Heart right ventricle (tissue), 16 donors: ENCODE results near the gene KCNA10. TPM values are rescaled to one million over a fixed set of nuclear protein-coding genes. Genes with fewer than 3 reads are reported as not detected.

Experiments
- ATAC-seq, 8 donors: fragments of 200-7000 bp; cut with Tn5 transposase; one replicate each; pipeline ENCODE4 v1.9.1; 2020; ENCODE audit warnings: mild to moderate bottlenecking in 8 of 8, moderate library complexity in 8 of 8, moderate number of reproducible peaks in 1 of 8
- DNase-seq, 2 donors: peaks; one replicate each; pipeline ENCODE4 v3.0.0-alpha.2; 2020
- H3K27ac ChIP-seq, 10 donors: fragments of 200-600 bp; sonication (generic) in 2 of 10; one replicate each; pipeline versions ENCODE4 v1.5.0 to v1.8.0; 2020 to 2022; ENCODE audit warnings: mild to moderate bottlenecking in 3 of 10
- H3K27me3 ChIP-seq, 7 donors: fragments of 200-600 bp; one replicate each; pipeline ENCODE4 v1.8.0; 2021 to 2022; ENCODE audit warnings: mild to moderate bottlenecking in 2 of 7
- H3K36me3 ChIP-seq, 9 donors: fragments of 200-600 bp; sonication (generic) in 1 of 9; one replicate each; pipeline versions ENCODE4 v1.5.0 to v1.8.0; 2020 to 2022; ENCODE audit warnings: mild to moderate bottlenecking in 2 of 9
- H3K4me1 ChIP-seq, 9 donors: fragments of 200-600 bp; sonication (generic) in 1 of 9; one replicate each; pipeline versions ENCODE4 v1.5.0 to v1.8.0; 2020 to 2022; ENCODE audit warnings: mild to moderate bottlenecking in 4 of 9
- H3K4me3 ChIP-seq, 10 donors: fragments of 200-600 bp; sonication (generic) in 2 of 10; one replicate each; pipeline versions ENCODE4 v1.5.0 to v1.8.0; 2020 to 2022; ENCODE audit warnings: mild to moderate bottlenecking in 7 of 10, moderate library complexity in 2 of 10
- H3K9me3 ChIP-seq, 11 donors: fragments of 200-600 bp in 10 of 11; sonication (generic) in 2 of 11; one replicate each; pipeline versions ENCODE4 v1.5.0 to v1.8.0; 2013 to 2022; ENCODE audit warnings: mild to moderate bottlenecking in 2 of 11, control low read depth in 1 of 11, moderate library complexity in 1 of 11
- CTCF ChIP-seq, 9 donors: fragments of 200-600 bp; sonication (generic) in 2 of 9; IDR thresholded peaks; one replicate each; pipeline versions ENCODE4 v1.5.0 to v1.8.0; 2021 to 2022; ENCODE audit warnings: antibody characterized with exemption in 9 of 9, mild to moderate bottlenecking in 5 of 9, moderate library complexity in 1 of 9
- WGBS, 2 donors: extraction: QIAGEN DNeasy Blood & Tissue Kit; methylation state at CpG; one replicate each; pipeline ENCODE4 v1.1.7; 2013; ENCODE audit warnings: inconsistent platforms in 1 of 2; 5-methylcytosine and 5-hydroxymethylcytosine counted together
- intact Hi-C, 10 donors: fragments of 100-400 bp; cut with DNase I; formaldehyde crosslinking; loops; one replicate each; pipeline versions ENCODE4 v1.11.1 to v1.14.2; 2022
- polyA plus RNA-seq, 2 donors: library from polyadenylated mRNA; stranded (reverse); fragments of 200-250 nt; gene quantifications; one replicate each; pipeline ENCODE4 v1.2.3, GENCODE V29; 2013
- total RNA-seq, 10 donors: library from RNA; stranded (reverse); fragmentation: NEBNext Ultra II Directional in 3 of 10; extraction: Animal tissue kit (Norgen Biotek cat#: 25700) in 3 of 10; gene quantifications; one replicate each; pipeline versions ENCODE4 v1.2.1 to v1.2.4, GENCODE V29; 2021 to 2023
- donor health status: Arrhythmogenic right ventricular cardiomyopathy.
- donor health status: ischemic (EF 13 %, LVEDD 7.1; RV severe dilation, severe dysfunction).
- donor health status: healthy with polysubstance abuse.
- donor health status: DM: no; HTN: yes; CAD: no.
- donor health status: DM: no; HTN: no; CAD: no.
- donor health status: ischemic (EF 25% LVEDD 6.9; RV normal size, moderate dysfunction).
- donor health status: ischemic (EF 25% LVEDD 5.7; RV mildly dilated, moderate dysfunction).
- donor health status: healthy.
- donor health status: DM: yes; HTN: yes; CAD: no.
- donor health status: Ischemic cardiomyopathy.
- donor health status: ischemic (EF 35%, LVEDD 5.7; RV mildly dilated, moderate dysfunction).
- donor health status: nonischemic (EF 11% LVEDD 7.7; RV severe dilation, severe dysfunction).
- donor health status: DM: yes; HTN: yes; CAD: no.
- donor health status: PGD.
- donor health status: ischemic (EF 29% LVEDD 5.4; RV normal size, mild dysfunction).
- donor health status: nonischemic (EF 23%, LVEDD 6.1; RV moderate dilation, normal function).

The KCNA10 gene
- total and polyA plus RNA-seq, 12 donors: not detected

GRCh38 chr1:110508028-110508940 lies 10.7 kb downstream of the KCNA10 start:
- H3K36me3 ChIP-seq: no peaks in the 10 kb centered on the region
- no peak for TF ChIP-seq CTCF (IDR thresholded peaks at IDR 0.05)
- H3K27ac ChIP-seq: peak overlapping the region in 2 of 10 donors; percentile 16 to 48
- intact Hi-C loops: no loop called here
- H3K4me1 ChIP-seq: peaks cover 0 to 5% (median 0%) of the 10 kb centered on the region in 9 donors
- no peaks in the 10 kb centered on the region for H3K9me3 ChIP-seq
- no peak overlapping the region for H3K4me3 ChIP-seq
- DNase-seq (peak; percentile 34 to 54), ATAC-seq (peak; percentile 44 to 86 (median 68))
- H3K27me3 ChIP-seq: peaks cover 0 to 6% (median 0%) of the 10 kb centered on the region in 7 donors
- 54 to 55% methylated on average over 14 of the region's 14 CpGs for WGBS, 2 donors

GRCh38 chr1:110506541-110506940 lies 12.4 kb downstream of the KCNA10 start:
- 68 to 79% methylated on average over 4 of the region's 4 CpGs for whole genome bisulfite sequencing, 2 donors
- TF ChIP-seq CTCF (IDR thresholded peaks at IDR 0.05): no peak
- intact Hi-C loops: no loop called here
- H3K36me3 ChIP-seq: no peaks in the 10 kb centered on the region
- ATAC-seq (no peak), DNase-seq (no peak)
- peaks cover 0 to 8% (median 0%) of the 10 kb centered on the region in 7 donors for H3K27me3 ChIP-seq
- H3K4me1 ChIP-seq: peaks cover 0 to 10% (median 0%) of the 10 kb centered on the region in 9 donors
- H3K4me3 ChIP-seq: no peak overlapping the region
- H3K27ac ChIP-seq: no peak overlapping the region
- H3K9me3 ChIP-seq: no peaks in the 10 kb centered on the region

- Histone ChIP-seq H3K27me3 (peaks cover 0 to 8% (median 0%) of the 10 kb centered on the region in 7 donors), H3K4me3 (no peak overlapping the region), H3K4me1 (peaks cover 0 to 10% (median 0%) of the 10 kb centered on the region in 9 donors), H3K36me3 (no peaks in the 10 kb centered on the region), H3K9me3 (no peaks in the 10 kb centered on the region), H3K27ac (no peak overlapping the region)
- no peak for TF ChIP-seq CTCF (IDR thresholded peaks at IDR 0.05)
- WGBS, 2 donors: 34 to 45% methylated on average over 3 of the region's 3 CpGs
- ATAC-seq: no peak
- DNase-seq: no peak
- intact Hi-C loops: no loop called here
Observed at GRCh38 chr1:110505596-110505995, 13.4 kb downstream of the KCNA10 start.

- 73 to 76% methylated on average over 7 of the region's 7 CpGs for WGBS, 2 donors
- Histone ChIP-seq H3K4me1 (peaks cover 0 to 10% (median 0%) of the 10 kb centered on the region in 9 donors), H3K27ac (no peak overlapping the region), H3K9me3 (no peaks in the 10 kb centered on the region), H3K36me3 (no peaks in the 10 kb centered on the region), H3K4me3 (no peak overlapping the region), H3K27me3 (peaks cover 0 to 8% (median 0%) of the 10 kb centered on the region in 7 donors)
- intact Hi-C loops: no loop called here
- no peak for TF ChIP-seq CTCF (IDR thresholded peaks at IDR 0.05)
- ATAC-seq (no peak), DNase-seq (no peak)
Observed at GRCh38 chr1:110504226-110504625, 14.7 kb downstream of the KCNA10 start.
